Mesothelial cell of epicardium (in vitro differentiated cells): ENCODE results near the gene TRMT1L. TPM values are rescaled to one million over a fixed set of nuclear protein-coding genes. Genes with fewer than 3 reads are reported as not detected.

Experiments used
- DNase-seq, 2 experiments: peaks; one replicate each; pipeline ENCODE4 v3.0.0; 2021; ENCODE audit warnings: low spot score in 2 of 2; ENCODE audit not compliant: unreplicated experiment in 2 of 2
- H3K27ac Mint-ChIP-seq: 2 replicates; pipeline ENCODE4 v1.8.0; 2021; ENCODE audit warnings: mixed read lengths
- H3K27me3 Mint-ChIP-seq: 2 replicates; pipeline ENCODE4 v1.8.0; 2021; ENCODE audit warnings: low read depth, mixed read lengths
- H3K36me3 Mint-ChIP-seq: 2 replicates; pipeline ENCODE4 v1.8.0; 2021; ENCODE audit warnings: mixed read lengths
- H3K4me1 Mint-ChIP-seq: 2 replicates; pipeline ENCODE4 v1.8.0; 2021; ENCODE audit warnings: mixed read lengths
- H3K4me3 Mint-ChIP-seq: 2 replicates; pipeline ENCODE4 v1.8.0; 2021; ENCODE audit warnings: mild to moderate bottlenecking, moderate library complexity, mixed read lengths
- H3K9me3 Mint-ChIP-seq: 2 replicates; pipeline ENCODE4 v1.8.0; 2021; ENCODE audit warnings: mixed read lengths
- total RNA-seq: library from RNA; stranded (reverse); gene quantifications from 3 replicates; pipeline ENCODE4 v1.2.1, GENCODE V29; 2021
- TF ChIP-seq, protein P1 (sequence below): fragments of 200-600 bp; sonication (generic); IDR thresholded peaks from one replicate; pipeline ENCODE4 v1.5.0; 2021; ENCODE audit warnings: antibody characterized with exemption; ENCODE audit not compliant: unreplicated experiment

The TRMT1L gene
- total RNA-seq, 1 donor from 2014 or later: 16.7 TPM

DNA sequence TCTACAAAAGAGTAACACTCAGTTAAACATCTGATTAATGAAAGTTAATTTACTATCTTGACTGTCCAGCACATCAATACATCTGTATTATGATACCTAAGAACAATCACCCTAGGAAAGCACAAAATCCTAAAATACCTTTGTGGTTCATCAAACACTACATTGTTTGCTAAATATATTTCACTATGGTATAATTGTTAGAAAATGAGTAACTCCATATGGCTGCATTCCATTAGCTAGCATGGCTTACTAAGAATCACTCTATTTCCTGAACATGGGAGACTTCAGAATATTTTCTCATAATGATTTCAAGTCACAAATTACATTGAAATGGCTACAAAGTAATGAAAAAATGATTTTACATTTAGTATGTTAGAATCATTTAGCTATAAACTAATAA is 12.5 kb downstream of the TRMT1L start:
- no peaks in the 10 kb centered on the region for H3K9me3 Mint-ChIP-seq
- no peak overlapping the region for H3K27ac Mint-ChIP-seq
- H3K36me3 Mint-ChIP-seq: peaks cover 28% of the 10 kb centered on the region
- TF ChIP-seq, protein P1, sequence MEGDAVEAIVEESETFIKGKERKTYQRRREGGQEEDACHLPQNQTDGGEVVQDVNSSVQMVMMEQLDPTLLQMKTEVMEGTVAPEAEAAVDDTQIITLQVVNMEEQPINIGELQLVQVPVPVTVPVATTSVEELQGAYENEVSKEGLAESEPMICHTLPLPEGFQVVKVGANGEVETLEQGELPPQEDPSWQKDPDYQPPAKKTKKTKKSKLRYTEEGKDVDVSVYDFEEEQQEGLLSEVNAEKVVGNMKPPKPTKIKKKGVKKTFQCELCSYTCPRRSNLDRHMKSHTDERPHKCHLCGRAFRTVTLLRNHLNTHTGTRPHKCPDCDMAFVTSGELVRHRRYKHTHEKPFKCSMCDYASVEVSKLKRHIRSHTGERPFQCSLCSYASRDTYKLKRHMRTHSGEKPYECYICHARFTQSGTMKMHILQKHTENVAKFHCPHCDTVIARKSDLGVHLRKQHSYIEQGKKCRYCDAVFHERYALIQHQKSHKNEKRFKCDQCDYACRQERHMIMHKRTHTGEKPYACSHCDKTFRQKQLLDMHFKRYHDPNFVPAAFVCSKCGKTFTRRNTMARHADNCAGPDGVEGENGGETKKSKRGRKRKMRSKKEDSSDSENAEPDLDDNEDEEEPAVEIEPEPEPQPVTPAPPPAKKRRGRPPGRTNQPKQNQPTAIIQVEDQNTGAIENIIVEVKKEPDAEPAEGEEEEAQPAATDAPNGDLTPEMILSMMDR: no peak
- H3K4me1 Mint-ChIP-seq: no peaks in the 10 kb centered on the region
- H3K27me3 Mint-ChIP-seq: no peaks in the 10 kb centered on the region
- H3K4me3 Mint-ChIP-seq: no peak overlapping the region
- DNase-seq: no peak

DNA sequence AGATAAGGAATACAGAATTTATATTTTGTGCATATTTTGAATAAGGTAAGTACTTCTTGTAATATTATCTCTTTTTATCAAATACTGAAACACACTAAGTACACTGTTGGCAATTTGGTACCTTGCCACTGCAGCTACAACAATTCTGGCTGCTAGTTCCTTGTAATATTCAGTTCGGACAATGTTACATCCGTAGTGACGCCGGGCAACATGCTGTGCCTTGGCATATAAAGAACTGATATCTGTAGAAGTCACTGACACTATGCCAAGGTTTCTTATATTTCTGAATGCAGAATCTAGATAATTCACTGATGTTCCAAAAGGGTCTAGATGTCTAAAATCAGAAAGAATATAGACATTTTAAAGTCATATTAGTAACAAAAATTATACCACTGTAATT is 17.5 kb downstream of the TRMT1L start:
- H3K36me3 Mint-ChIP-seq: peaks cover 39% of the 10 kb centered on the region

DNA sequence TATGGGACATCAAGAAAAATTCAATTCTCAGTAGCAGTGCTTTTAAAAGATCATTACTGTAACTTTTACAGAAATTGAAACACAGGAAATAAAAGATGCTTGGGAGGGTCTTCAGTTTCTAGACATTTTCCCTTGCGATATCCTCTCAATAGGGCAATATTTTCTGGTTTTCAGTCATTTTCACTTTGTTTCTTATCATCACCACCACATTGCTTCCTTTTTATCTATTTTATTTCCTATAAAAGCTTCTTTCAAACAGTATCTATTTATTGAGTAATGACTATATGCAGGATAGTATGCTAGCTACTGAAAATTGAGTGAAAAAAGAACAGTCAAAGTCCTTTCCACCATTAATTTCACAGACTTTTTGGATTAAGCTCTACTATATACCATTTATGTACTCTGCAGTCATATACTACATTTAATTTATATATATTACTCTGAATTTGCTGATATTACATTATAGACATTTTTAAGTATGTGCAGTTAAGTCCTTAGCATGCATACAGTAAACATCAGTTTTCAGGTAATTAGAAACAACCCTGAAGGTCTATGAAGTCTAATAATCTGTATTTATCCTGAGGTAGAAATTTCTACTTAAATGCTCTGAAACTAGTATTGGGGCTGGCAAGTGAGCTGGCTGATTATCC is 18.7 kb downstream of the TRMT1L start:
- TF ChIP-seq, protein P1: no peak
- Mint-ChIP-seq H3K36me3 (peaks cover 51% of the 10 kb centered on the region), H3K4me1 (no peaks in the 10 kb centered on the region)

More for the DNA sequence above, 17.5 kb downstream of the TRMT1L start:
- no peak for DNase-seq
- Mint-ChIP-seq H3K27ac (no peak overlapping the region), H3K4me1 (no peaks in the 10 kb centered on the region), H3K27me3 (no peaks in the 10 kb centered on the region), H3K9me3 (no peaks in the 10 kb centered on the region), H3K4me3 (no peak overlapping the region)
- TF ChIP-seq, protein P1: no peak

DNA sequence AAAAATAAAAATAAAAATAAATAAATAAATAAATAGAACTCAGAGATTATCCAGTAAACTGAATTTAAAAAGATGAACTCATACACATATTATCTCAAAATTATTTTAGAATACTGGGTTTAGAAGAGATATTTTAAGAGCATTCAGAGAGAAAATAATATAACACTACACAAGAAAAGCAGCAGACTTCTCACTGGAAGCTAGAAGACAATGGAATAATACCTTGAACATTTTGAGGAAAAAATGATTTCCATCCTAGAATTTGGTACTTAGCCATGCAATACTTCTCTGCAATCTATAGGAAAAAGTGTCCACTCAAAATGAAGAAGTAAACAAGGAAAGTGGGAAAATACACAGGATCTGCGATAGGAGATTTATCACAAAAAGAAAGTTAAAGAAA is 24.2 kb downstream of the TRMT1L start:
- Mint-ChIP-seq H3K4me1 (no peaks in the 10 kb centered on the region), H3K9me3 (peaks cover 17% of the 10 kb centered on the region), H3K27me3 (no peaks in the 10 kb centered on the region), H3K36me3 (peaks cover 60% of the 10 kb centered on the region), H3K4me3 (no peak overlapping the region), H3K27ac (no peak overlapping the region)
- TF ChIP-seq, protein P1: no peak
- no peak for DNase-seq

More for the DNA sequence above, 18.7 kb downstream of the TRMT1L start:
- H3K9me3 Mint-ChIP-seq: peaks cover 6% of the 10 kb centered on the region
- no peak for DNase-seq
- H3K4me3 Mint-ChIP-seq: no peak overlapping the region
- no peak overlapping the region for H3K27ac Mint-ChIP-seq
- no peaks in the 10 kb centered on the region for H3K27me3 Mint-ChIP-seq

DNA sequence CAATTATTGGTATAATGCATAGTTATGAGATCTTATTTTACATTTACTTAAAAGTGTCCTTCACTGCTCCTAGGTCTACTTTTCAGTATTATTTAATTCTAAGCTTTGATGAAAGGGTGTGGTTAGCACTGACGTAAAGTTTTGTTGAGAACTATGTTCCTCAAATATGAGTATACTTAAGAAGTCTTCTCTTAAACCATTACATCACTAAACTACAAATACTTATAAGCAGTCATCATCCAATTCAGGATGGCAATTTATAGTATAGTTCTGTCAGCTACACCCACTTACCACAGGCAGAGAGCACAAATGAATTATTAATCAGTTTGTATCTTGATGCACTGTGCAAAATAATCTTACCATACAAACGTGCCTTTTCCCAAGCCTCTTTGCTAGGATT is 27.0 kb downstream of the TRMT1L start:
- H3K4me1 Mint-ChIP-seq: no peaks in the 10 kb centered on the region
- H3K27me3 Mint-ChIP-seq: no peaks in the 10 kb centered on the region
- no peak overlapping the region for H3K27ac Mint-ChIP-seq
- peaks cover 17% of the 10 kb centered on the region for H3K9me3 Mint-ChIP-seq
- peaks cover 60% of the 10 kb centered on the region for H3K36me3 Mint-ChIP-seq
- DNase-seq: no peak
- TF ChIP-seq, protein P1: no peak
- no peak overlapping the region for H3K4me3 Mint-ChIP-seq
